Coronary artery (tissue), 2 donors: ENCODE results near the gene TLCD5.

Experiments used
- DNase-seq: peaks from one replicate; pipeline ENCODE4 v3.0.0-alpha.2; 2017; ENCODE audit warnings: low spot score
- H3K27ac ChIP-seq, 2 donors: fragments of 200-600 bp; sonication (generic); one replicate each; pipeline ENCODE4 v1.5.1; 2016 to 2019
- H3K4me3 ChIP-seq: fragments of 200-600 bp; sonication (generic); 2 replicates; pipeline ENCODE4 v1.5.1; 2016; ENCODE audit warnings: mild to moderate bottlenecking, moderate library complexity
- TF ChIP-seq, protein P1 (sequence below): fragments of 200-600 bp; sonication (generic); IDR thresholded peaks from one replicate; pipeline ENCODE4 v1.5.1; 2019; ENCODE audit warnings: antibody characterized with exemption

Gene TLCD5

DNA sequence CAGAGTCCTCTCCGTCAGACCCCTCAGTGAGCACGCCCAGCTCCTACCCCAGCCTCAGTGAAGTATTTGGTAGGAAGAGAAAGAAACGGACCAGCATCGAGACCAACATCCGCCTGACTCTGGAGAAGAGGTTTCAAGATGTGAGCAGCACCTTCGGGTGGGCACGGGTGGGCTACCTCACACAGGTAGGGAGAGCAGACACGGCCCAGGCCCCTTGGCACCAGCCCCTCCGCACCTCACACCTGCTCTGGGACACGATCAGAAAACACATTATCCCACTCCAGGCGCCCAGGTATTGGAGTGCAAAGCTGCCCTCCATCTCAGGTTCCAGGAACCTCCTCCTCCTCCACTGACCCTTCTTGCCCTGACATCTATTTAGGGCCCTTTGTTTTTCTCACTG, 17.6 kb upstream of the TLCD5 start:
- no peak for DNase-seq
- Histone ChIP-seq H3K4me3 (no peak overlapping the region), H3K27ac (no peak overlapping the region)
- TF ChIP-seq, protein P1, sequence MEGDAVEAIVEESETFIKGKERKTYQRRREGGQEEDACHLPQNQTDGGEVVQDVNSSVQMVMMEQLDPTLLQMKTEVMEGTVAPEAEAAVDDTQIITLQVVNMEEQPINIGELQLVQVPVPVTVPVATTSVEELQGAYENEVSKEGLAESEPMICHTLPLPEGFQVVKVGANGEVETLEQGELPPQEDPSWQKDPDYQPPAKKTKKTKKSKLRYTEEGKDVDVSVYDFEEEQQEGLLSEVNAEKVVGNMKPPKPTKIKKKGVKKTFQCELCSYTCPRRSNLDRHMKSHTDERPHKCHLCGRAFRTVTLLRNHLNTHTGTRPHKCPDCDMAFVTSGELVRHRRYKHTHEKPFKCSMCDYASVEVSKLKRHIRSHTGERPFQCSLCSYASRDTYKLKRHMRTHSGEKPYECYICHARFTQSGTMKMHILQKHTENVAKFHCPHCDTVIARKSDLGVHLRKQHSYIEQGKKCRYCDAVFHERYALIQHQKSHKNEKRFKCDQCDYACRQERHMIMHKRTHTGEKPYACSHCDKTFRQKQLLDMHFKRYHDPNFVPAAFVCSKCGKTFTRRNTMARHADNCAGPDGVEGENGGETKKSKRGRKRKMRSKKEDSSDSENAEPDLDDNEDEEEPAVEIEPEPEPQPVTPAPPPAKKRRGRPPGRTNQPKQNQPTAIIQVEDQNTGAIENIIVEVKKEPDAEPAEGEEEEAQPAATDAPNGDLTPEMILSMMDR: no peak

DNA sequence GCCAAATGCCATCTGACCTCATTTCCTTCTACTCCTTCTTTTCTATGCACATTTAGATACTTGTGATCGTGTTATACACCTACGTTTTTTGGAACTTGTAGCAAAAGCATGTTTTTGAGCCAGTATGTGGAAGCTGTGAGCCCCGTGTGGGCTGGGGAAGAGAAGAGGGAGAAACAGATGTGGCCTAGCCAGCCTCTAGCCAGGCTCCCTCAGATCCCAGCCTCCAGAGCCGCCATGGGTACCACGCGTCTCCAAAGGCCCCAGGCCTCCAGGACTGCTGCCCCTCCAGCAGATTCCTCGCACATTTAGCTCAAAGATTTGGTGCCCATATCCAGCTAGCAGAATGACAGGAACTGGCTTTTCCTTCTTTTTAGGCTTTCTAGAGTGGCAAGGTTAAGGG, 17.0 kb upstream of the TLCD5 start:
- Histone ChIP-seq H3K4me3 (no peak overlapping the region), H3K27ac (no peak overlapping the region)
- TF ChIP-seq, protein P1: no peak
- DNase-seq: no peak

DNA sequence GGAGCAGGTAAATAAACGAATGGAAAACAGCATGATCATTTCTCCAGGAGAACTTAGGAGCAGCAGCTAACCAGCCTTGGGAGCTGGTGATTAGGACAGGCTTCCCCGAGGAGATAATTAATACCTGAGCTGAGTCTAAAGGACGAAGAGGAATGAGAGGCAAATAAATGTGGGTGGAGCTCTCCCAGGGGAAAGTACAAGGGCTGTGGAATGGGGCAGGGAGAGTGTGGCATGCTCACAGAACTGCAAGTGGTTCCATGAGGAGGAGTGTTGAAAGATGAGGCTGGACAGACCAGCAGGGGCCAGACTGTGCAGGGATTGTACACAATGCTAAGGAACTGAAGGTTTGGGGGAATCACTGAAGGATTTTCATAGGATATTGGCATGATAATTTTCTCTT, 14.2 kb upstream of the TLCD5 start:
- Histone ChIP-seq H3K4me3 (no peak overlapping the region), H3K27ac (no peak overlapping the region)
- DNase-seq: no peak
- TF ChIP-seq, protein P1: no peak

DNA sequence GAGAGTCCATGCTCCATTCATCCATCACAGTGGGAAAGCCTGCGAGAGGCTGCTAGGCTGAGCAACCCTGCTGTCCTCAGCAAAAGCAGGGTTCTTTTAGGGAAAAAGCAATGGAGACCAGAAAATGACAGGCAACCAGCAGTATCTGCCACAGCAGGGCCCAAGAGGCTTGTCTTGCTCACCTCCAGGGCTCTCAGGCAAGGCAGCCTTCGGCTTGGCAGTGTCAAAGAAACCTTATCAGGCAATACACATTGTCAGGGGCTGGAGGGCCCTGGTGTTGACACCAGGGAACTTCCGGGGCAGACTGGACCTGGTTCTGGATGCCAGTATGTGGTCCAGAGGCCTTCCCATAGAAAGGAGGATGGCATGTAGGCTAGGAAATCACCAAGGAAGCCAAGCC, 10.2 kb upstream of the TLCD5 start:
- TF ChIP-seq, protein P1: no peak
- H3K27ac ChIP-seq: no peak overlapping the region
- DNase-seq: no peak
- no peak overlapping the region for H3K4me3 ChIP-seq

DNA sequence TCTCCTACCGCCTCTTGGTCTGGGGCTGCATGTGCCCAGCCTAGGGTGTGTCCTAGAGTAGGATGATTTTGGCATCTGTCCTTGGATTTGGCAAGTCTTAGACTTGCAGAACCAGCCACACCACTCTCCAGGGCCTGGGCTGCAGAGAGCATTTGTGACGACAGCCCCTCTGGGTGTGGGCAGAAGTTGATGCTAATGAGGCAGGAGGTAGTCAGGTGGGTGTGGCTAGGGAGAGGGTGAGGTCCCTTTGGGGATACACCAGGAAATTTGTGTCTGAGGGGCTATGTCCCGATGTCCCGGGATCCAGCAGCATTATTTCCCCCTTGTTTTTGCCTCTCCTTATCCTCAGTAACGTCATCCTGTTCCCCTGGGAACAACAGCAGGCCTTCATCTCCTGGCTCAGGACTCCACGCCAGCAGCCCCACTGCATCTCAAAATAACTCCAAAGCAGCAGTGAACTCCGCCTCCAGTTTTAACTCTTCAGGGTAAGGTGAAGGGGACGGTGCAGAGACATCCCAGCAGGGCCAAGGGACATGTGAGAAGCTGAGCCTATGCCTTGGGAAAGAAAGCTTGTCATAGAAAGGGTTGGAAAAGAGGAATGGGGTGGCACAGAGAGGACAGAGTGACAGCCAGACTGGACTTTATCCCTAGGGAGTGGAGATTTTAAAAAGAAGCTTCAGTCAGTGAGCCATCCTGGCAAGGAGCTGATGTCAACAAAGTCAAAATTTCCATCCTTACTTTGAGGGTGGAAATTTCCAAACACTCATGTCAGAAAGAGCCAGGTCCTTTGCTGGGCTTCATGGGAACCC, 8.0 kb upstream of the TLCD5 start:
- TF ChIP-seq, protein P1: no peak
- Histone ChIP-seq H3K4me3 (peak overlapping the region; percentile 41), H3K27ac (peak overlapping the region; percentile 74 to 81)
- peak; percentile 89 for DNase-seq

DNA sequence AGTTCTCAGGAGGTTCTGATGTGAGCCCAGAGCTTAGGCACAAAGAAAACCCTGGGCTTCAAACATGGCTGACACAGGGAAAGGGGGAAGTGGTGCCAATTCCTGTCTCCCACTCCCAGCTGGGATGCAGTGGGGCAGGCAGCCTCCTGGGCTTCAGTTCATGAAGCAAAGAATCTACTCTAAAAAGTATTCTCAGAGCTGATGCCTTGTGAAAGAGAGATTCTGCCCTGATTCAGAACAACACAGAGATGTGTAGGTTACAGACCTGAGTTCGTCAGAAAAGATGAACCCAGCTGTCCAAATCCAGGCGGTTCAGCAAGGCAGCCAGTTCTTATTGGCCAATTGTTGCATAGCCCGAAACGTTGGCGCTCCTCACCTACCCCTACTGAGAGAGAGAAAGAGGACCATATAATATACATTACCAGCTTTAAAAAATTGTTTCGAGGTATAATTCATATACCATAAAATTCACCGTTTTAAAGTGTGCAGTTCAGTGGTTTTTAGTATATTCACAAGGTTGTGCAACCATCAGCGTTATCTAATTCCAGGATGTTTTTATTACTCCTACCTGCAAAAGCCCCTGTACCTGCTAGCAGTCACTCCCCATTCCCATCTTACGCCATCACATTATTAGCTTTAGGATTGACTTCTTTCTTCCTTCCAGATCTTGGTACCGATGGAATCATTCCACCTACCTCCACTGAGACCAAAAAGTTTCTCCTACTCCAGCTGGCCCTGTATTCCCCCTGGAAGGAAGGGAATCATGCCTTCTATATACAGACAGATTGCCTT, 7.2 kb upstream of the TLCD5 start:
- Histone ChIP-seq H3K4me3 (no peak overlapping the region), H3K27ac (peak overlapping the region; percentile 74 to 81)
- TF ChIP-seq, protein P1: no peak
- no peak for DNase-seq
